Keratinocyte (primary cell): ENCODE results near the gene CD59. TPM values are rescaled to one million over a fixed set of nuclear protein-coding genes. Genes with fewer than 3 reads are reported as not detected.
"Not testable (repeated sequence)": the region's sequence is repeated elsewhere in the genome, so short reads cannot be mapped to it uniquely, and the experiment has no call there.

ENCODE experiments used
- DNase-seq: peaks from one replicate; pipeline ENCODE4 v3.0.0-alpha.2; 2011; ENCODE audit warnings: low read depth, missing footprints, low spot score
- FAIRE-seq: peaks from 2 replicates; lab custom pipeline; 2011; peaks lifted over from hg19 to GRCh38; lab: Jason Lieb, UNC
- H2AFZ ChIP-seq: 2 replicates; pipeline ENCODE4 v1.6.0; 2012; ENCODE audit warnings: low read length, control low read depth, inconsistent platforms; ENCODE audit not compliant: control insufficient read depth
- H3K27ac ChIP-seq: 2 replicates; pipeline ENCODE4 v1.5.1; 2011; ENCODE audit warnings: low read length; ENCODE audit not compliant: control insufficient read depth, insufficient read depth
- H3K27me3 ChIP-seq: 3 replicates; pipeline ENCODE4 v1.6.0; 2011; ENCODE audit warnings: low read length; ENCODE audit not compliant: control insufficient read depth, insufficient read depth; ENCODE audit errors: extremely low read depth
- H3K36me3 ChIP-seq, 2 experiments: 2 replicates in 1 of 2; 3 replicates in 1 of 2; pipeline ENCODE4 v1.5.1; 2011; ENCODE audit warnings: low read length in 2 of 2, mild to moderate bottlenecking in 1 of 2; ENCODE audit not compliant: control insufficient read depth in 2 of 2, insufficient read depth in 2 of 2; ENCODE audit errors: extremely low read depth in 1 of 2
- H3K4me1 ChIP-seq: 3 replicates; pipeline ENCODE4 v1.5.1; 2011; ENCODE audit warnings: low read length; ENCODE audit not compliant: control insufficient read depth, insufficient read depth; ENCODE audit errors: extremely low read depth
- H3K4me2 ChIP-seq: 3 replicates; pipeline ENCODE4 v1.6.0; 2011; ENCODE audit warnings: low read depth, low read length; ENCODE audit not compliant: control insufficient read depth, insufficient read depth; ENCODE audit errors: extremely low read depth
- H3K4me3 ChIP-seq, 3 experiments: fragments of 200-600 bp in 1 of 3; sonication (generic) in 1 of 3; 2 replicates in 2 of 3; 3 replicates in 1 of 3; pipeline ENCODE4 v1.5.1; 2011 to 2016; ENCODE audit warnings: low read length in 3 of 3, mild to moderate bottlenecking in 3 of 3, control low read depth in 2 of 3, inconsistent platforms in 1 of 3, low read depth in 1 of 3, mixed read lengths in 1 of 3, mixed run types in 1 of 3, moderate library complexity in 1 of 3; ENCODE audit not compliant: control insufficient read depth in 2 of 3, insufficient read depth in 2 of 3; ENCODE audit errors: extremely low read depth in 1 of 3
- H3K79me2 ChIP-seq: 2 replicates; pipeline ENCODE4 v1.6.0; 2012; ENCODE audit warnings: low read length; ENCODE audit not compliant: control insufficient read depth, insufficient read depth
- H3K9ac ChIP-seq: 3 replicates; pipeline ENCODE4 v1.6.0; 2011; ENCODE audit warnings: low read length; ENCODE audit not compliant: control insufficient read depth, insufficient read depth; ENCODE audit errors: extremely low read depth
- H3K9me1 ChIP-seq: 3 replicates; pipeline ENCODE4 v1.6.0; 2011; ENCODE audit warnings: low read length; ENCODE audit not compliant: control insufficient read depth, insufficient read depth; ENCODE audit errors: extremely low read depth
- H3K9me3 ChIP-seq: 2 replicates; pipeline ENCODE4 v1.5.1; 2012; ENCODE audit warnings: low read depth, low read length; ENCODE audit not compliant: control insufficient read depth
- H4K20me1 ChIP-seq: 3 replicates; pipeline ENCODE4 v1.6.0; 2011; ENCODE audit warnings: low read length; ENCODE audit not compliant: control insufficient read depth, insufficient read depth; ENCODE audit errors: extremely low read depth
- EZH2 ChIP-seq: IDR thresholded peaks from one replicate; pipeline ENCODE4 v1.6.1; 2012; ENCODE audit warnings: inconsistent platforms, mild to moderate bottlenecking, low read length, moderate library complexity
- dilution Hi-C: fragments of 300-500 bp; cut with MboI; formaldehyde crosslinking; loops from one replicate; pipeline ENCODE4 v1.7.0; 2020; ENCODE audit warnings: low sequenced_read_pairs; ENCODE audit not compliant: extremely low pct_ligation_motif_present
- polyA plus RNA-seq, 5 experiments: library from polyadenylated mRNA; depleted of rRNA in 3 of 5; stranded (reverse) in 3 of 5; stranded (forward) in 1 of 5; unstranded in 1 of 5; fragments of >200 nt; gene quantifications; 1 replicate in 1 of 5; 2 replicates in 3 of 5; 3 replicates in 1 of 5; pipeline versions ENCODE4 v1.2.1 to v1.2.3, GENCODE V29; 2011 to 2012; ENCODE audit warnings: missing spikeins in 2 of 5, low read depth in 1 of 5, low replicate concordance in 1 of 5
- TF ChIP-seq, protein P1 (sequence below), 3 experiments: IDR thresholded peaks in 1 of 3; conservative IDR thresholded peaks in 1 of 3; optimal IDR thresholded peaks in 1 of 3; 2 replicates in 2 of 3; 3 replicates in 1 of 3; pipeline versions ENCODE3 to v1.5.1; 2011; ENCODE audit warnings: low read length in 3 of 3, mild to moderate bottlenecking in 3 of 3, moderate library complexity in 2 of 3, control low read depth in 1 of 3, inconsistent platforms in 1 of 3; ENCODE audit not compliant: insufficient read depth in 2 of 3; ENCODE audit errors: extremely low read depth in 1 of 3

The CD59 gene
- polyA plus RNA-seq, 1 donor (not counting 4 experiments of a cell fraction or from before 2014, with no cell fraction given) = 1,349 TPM

GRCh38 chr11:33682446-33682845, 53.8 kb downstream of the CD59 start:
- Histone ChIP-seq H3K27me3 (no peaks in the 10 kb centered on the region), H3K27ac (no peak overlapping the region), H3K4me3 (no peak overlapping the region), H3K9me1 (no peaks in the 10 kb centered on the region), H3K79me2 (no peaks in the 10 kb centered on the region), H4K20me1 (no peaks in the 10 kb centered on the region), H3K36me3 (no peaks in the 10 kb centered on the region), H2AFZ (peak overlapping the region; percentile 34), H3K9ac (no peak overlapping the region), H3K9me3 (no peaks in the 10 kb centered on the region), H3K4me2 (no peak overlapping the region), H3K4me1 (peaks cover 8% of the 10 kb centered on the region)
- dilution Hi-C loops = no loop called here
- TF ChIP-seq, protein P1, sequence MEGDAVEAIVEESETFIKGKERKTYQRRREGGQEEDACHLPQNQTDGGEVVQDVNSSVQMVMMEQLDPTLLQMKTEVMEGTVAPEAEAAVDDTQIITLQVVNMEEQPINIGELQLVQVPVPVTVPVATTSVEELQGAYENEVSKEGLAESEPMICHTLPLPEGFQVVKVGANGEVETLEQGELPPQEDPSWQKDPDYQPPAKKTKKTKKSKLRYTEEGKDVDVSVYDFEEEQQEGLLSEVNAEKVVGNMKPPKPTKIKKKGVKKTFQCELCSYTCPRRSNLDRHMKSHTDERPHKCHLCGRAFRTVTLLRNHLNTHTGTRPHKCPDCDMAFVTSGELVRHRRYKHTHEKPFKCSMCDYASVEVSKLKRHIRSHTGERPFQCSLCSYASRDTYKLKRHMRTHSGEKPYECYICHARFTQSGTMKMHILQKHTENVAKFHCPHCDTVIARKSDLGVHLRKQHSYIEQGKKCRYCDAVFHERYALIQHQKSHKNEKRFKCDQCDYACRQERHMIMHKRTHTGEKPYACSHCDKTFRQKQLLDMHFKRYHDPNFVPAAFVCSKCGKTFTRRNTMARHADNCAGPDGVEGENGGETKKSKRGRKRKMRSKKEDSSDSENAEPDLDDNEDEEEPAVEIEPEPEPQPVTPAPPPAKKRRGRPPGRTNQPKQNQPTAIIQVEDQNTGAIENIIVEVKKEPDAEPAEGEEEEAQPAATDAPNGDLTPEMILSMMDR (optimal IDR thresholded peaks at IDR 0.05 in 1 of 3, IDR thresholded peaks at IDR 0.05 in 1 of 3, conservative IDR thresholded peaks at IDR 0.05 in 1 of 3; ENCODE audit: extremely low read depth in 1 of 3, insufficient read depth in 2 of 3, low read length in 3 of 3) = peak; percentile 43 to 74 (median 69)
- no peak for TF ChIP-seq EZH2
- DNase-seq (no peak), FAIRE-seq (peak; percentile 60)

DNA sequence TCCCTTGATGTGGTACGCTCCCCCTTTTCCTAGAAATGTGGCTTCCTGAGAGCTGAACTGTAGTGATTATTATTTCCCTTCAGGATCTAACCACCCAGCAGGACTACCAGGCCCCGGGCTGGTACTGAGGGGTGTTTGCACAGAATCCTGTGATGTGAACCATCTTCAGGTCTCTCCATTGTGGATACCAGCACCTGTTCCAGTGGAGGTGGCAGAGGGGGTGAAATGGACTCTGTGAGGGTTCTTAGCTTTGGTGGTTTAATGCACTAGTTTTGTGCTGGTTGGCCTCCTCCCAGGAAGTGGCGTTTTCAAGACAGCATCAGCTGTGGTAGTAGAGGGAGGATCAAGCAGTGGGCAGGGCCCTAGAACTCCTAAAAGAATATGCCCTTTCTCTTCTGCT, 54.2 kb downstream of the CD59 start:
- Histone ChIP-seq H3K9me3 (no peaks in the 10 kb centered on the region), H2AFZ (peak overlapping the region; percentile 34), H3K36me3 (no peaks in the 10 kb centered on the region), H3K9me1 (no peaks in the 10 kb centered on the region), H4K20me1 (no peaks in the 10 kb centered on the region), H3K4me3 (no peak overlapping the region), H3K27ac (no peak overlapping the region), H3K27me3 (no peaks in the 10 kb centered on the region), H3K4me1 (peaks cover 7% of the 10 kb centered on the region), H3K4me2 (no peak overlapping the region), H3K9ac (no peak overlapping the region), H3K79me2 (no peaks in the 10 kb centered on the region)
- DNase-seq (no peak), FAIRE-seq (no peak)
- TF ChIP-seq, protein P1 (optimal IDR thresholded peaks at IDR 0.05 in 1 of 3, IDR thresholded peaks at IDR 0.05 in 1 of 3, conservative IDR thresholded peaks at IDR 0.05 in 1 of 3; ENCODE audit: extremely low read depth in 1 of 3, insufficient read depth in 2 of 3, low read length in 3 of 3) = no peak
- TF ChIP-seq EZH2 = no peak
- dilution Hi-C loops = no loop called here

- FAIRE-seq, dilution Hi-C loops, H3K4me1 ChIP-seq: not testable (repeated sequence)
Observed at GRCh38 chr11:33678616-33679015, 57.6 kb downstream of the CD59 start.

More at GRCh38 chr11:33678616-33679015, 57.6 kb downstream of the CD59 start:
- not testable (repeated sequence) for H2AFZ ChIP-seq, H3K79me2 ChIP-seq, H3K4me2 ChIP-seq, H3K9ac ChIP-seq, H3K4me3 ChIP-seq, H3K36me3 ChIP-seq, H4K20me1 ChIP-seq, H3K27me3 ChIP-seq, DNase-seq, H3K9me3 ChIP-seq, H3K9me1 ChIP-seq, H3K27ac ChIP-seq
